ENCODE data around the gene KRT81.

KRT81 gene

GRCh38 chr12:52279422-52280318 is 11.7 kb downstream of the KRT81 start:
- DNase-seq (ENCODE audit: extremely low spot score): no peak
- no peak for TF ChIP-seq CTCF (IDR thresholded peaks at IDR 0.05; ENCODE audit: control extremely low read depth, extremely low read depth, low read depth, missing control alignments)
- ChIA-PET CTCF (interaction anchor here (0.6 to 5.5 kb wide), 52 partner anchors 8 to 598 kb away, joined by 3 to 89 read pairs (median 5); no protein-coding TSS in a partner anchor), POLR2A (no interaction called here)

GRCh38 chr12:52278575-52279421 is 12.5 kb downstream of the KRT81 start:
- ChIA-PET POLR2A (no interaction called here), CTCF (interaction anchor here (0.6 to 5.5 kb wide), 51 partner anchors 9 to 599 kb away, joined by 3 to 89 read pairs (median 5); no protein-coding TSS in a partner anchor)
- peak; percentile 96 for TF ChIP-seq CTCF (IDR thresholded peaks at IDR 0.05; ENCODE audit: control extremely low read depth, extremely low read depth, low read depth, missing control alignments)
- peak; percentile 90 for DNase-seq (ENCODE audit: extremely low spot score)

- ChIA-PET POLR2A (no interaction called here), CTCF (interaction anchor here (0.8 to 5.5 kb wide), 20 partner anchors 9 to 252 kb away, joined by 3 to 89 read pairs (median 10); no protein-coding TSS in a partner anchor)
- no peak for TF ChIP-seq CTCF (IDR thresholded peaks at IDR 0.05; ENCODE audit: control extremely low read depth, extremely low read depth, low read depth, missing control alignments)
- DNase-seq (ENCODE audit: extremely low spot score): no peak
Observed at GRCh38 chr12:52277486-52278245, 13.7 kb downstream of the KRT81 start.

GRCh38 chr12:52275686-52276085 is 15.6 kb downstream of the KRT81 start:
- no peak for TF ChIP-seq CTCF (IDR thresholded peaks at IDR 0.05; ENCODE audit: control extremely low read depth, extremely low read depth, low read depth, missing control alignments)
- no peak for DNase-seq (ENCODE audit: extremely low spot score)
- ChIA-PET CTCF (interaction anchor here (0.6 to 1.8 kb wide), 3 partner anchors 11 to 97 kb away, joined by 3 to 4 read pairs (median 3); no protein-coding TSS in a partner anchor), POLR2A (no interaction called here)

- ChIA-PET CTCF (interaction anchor here (1.8 kb wide), 1 partner anchor 12 kb away, joined by 4 read pairs; no protein-coding TSS in a partner anchor), POLR2A (no interaction called here)
- no peak for DNase-seq (ENCODE audit: extremely low spot score)
- TF ChIP-seq CTCF (IDR thresholded peaks at IDR 0.05; ENCODE audit: control extremely low read depth, extremely low read depth, low read depth, missing control alignments): no peak
Observed at GRCh38 chr12:52274521-52275120, 16.7 kb downstream of the KRT81 start, which contains the start of gene KRT86. KRT86 (plus strand) TSS chr12:52274645; CDS start chr12:52301917, 27,272 bp downstream.

Data from GM10248 (cell line).